HUES64 (cell line): ENCODE measurements around the gene DNAH3.
"Not testable (repeated sequence)": the region's sequence is repeated elsewhere in the genome, so short reads cannot be mapped to it uniquely, and the experiment has no call there.

Experiments
- H3K27ac ChIP-seq: 2 replicates; pipeline ENCODE4 v1.7.0; 2013; ENCODE audit warnings: low read depth, low read length, inconsistent platforms
- H3K27me3 ChIP-seq: 2 replicates; pipeline ENCODE4 v1.6.1; 2013; ENCODE audit warnings: mild to moderate bottlenecking, low read length; ENCODE audit not compliant: insufficient read depth
- H3K36me3 ChIP-seq: 2 replicates; pipeline ENCODE4 v1.6.1; 2013; ENCODE audit warnings: mild to moderate bottlenecking, low read length; ENCODE audit not compliant: insufficient read depth
- H3K4me1 ChIP-seq: 2 replicates; pipeline ENCODE4 v1.6.1; 2013; ENCODE audit warnings: mild to moderate bottlenecking, low read length, moderate library complexity; ENCODE audit not compliant: insufficient read depth
- H3K4me3 ChIP-seq: 2 replicates; pipeline ENCODE4 v1.5.1; 2013; ENCODE audit warnings: mild to moderate bottlenecking, low read length, moderate library complexity
- H3K9ac ChIP-seq: 2 replicates; pipeline ENCODE4 v1.6.1; 2013; ENCODE audit warnings: mild to moderate bottlenecking, low read depth, low read length
- H3K9me3 ChIP-seq: 2 replicates; pipeline ENCODE4 v1.6.1; 2013; ENCODE audit warnings: low read depth, low read length; ENCODE audit not compliant: insufficient read depth
- WGBS: fragments of 150-250, 120-280 bp; methylation state at CpG from one replicate; pipeline ENCODE4 v1.1.7; 2013; ENCODE audit warnings: missing lambda C conversion rate; 5-methylcytosine and 5-hydroxymethylcytosine counted together

The DNAH3 gene

DNA sequence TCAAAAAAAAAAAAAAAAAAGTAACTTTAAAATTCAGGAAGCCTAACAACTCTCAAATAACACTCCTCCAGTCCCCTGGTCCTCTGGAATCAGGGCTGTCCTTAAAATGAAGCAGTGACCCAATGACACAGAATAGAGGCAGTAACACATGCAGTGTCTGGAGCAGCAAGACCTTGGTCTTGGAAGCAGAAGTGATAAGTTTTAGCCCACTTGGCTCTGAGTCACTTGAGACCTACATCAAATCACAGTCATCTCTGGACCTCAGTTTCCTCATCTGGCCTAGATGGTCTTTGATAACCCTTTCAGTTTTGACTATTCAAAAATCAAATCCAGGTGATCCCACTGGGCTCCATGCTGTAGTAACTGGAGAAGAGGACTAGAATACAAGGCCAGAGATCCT lies 211.0 kb downstream of the DNAH3 start:
- H3K36me3 ChIP-seq, result no peaks in the 10 kb centered on the region
- H3K27me3 ChIP-seq, result no peaks in the 10 kb centered on the region
- H3K9ac ChIP-seq, result no peak overlapping the region
- H3K27ac ChIP-seq, result no peak overlapping the region
- H3K4me1 ChIP-seq, result no peaks in the 10 kb centered on the region
- no peaks in the 10 kb centered on the region for H3K9me3 ChIP-seq
- H3K4me3 ChIP-seq, result no peak overlapping the region

DNA sequence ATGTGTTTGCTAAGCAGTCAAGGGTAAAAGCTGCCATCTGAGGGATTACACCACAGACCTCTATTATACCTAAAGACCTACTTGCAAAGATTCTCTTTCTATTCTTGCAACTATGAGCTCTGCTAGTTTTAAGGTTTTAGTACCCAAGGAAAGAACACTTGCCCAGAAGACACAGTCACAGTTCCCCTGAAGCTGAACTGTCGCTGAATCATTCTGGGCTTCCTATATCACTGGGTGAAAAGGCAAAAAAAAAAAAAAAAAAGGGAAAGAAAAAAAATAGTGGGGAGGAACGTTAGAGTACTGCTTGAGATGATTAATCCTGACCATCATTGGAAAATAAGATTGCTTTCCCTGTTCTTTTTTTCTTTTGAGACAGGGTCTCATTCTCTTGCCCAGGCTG lies 212.2 kb downstream of the DNAH3 start:
- WGBS, result 88% methylated on average over 2 of the region's 2 CpGs

DNA sequence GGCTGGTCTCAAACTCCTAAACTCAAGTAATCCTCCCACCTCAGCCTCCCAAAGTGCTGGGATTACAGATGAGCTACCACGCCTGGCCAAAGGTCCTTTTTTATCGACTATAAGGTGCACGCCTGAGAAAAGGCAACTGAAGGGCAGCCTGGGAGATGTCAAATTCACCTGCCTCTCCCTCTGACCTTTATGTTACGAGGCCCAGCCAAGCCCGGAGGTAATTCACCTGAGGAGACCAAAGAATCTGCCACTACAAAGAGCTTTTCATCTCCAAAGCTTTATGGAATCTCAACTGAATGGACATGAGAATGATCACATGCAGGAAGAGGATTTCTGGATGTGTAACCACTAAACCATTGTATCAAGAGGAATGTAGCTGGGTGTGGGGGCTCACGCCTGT lies 212.9 kb downstream of the DNAH3 start:
- WGBS, result 96% methylated on average over 6 of the region's 6 CpGs
- H3K4me3 ChIP-seq, result no peak overlapping the region
- no peak overlapping the region for H3K9ac ChIP-seq
- H3K4me1 ChIP-seq, result no peaks in the 10 kb centered on the region
- no peak overlapping the region for H3K27ac ChIP-seq
- no peaks in the 10 kb centered on the region for H3K9me3 ChIP-seq
- H3K27me3 ChIP-seq, result no peaks in the 10 kb centered on the region
- H3K36me3 ChIP-seq, result no peaks in the 10 kb centered on the region

More for the DNA sequence above, 212.2 kb downstream of the DNAH3 start:
- H3K4me3 ChIP-seq, result no peak overlapping the region
- no peak overlapping the region for H3K27ac ChIP-seq
- no peak overlapping the region for H3K9ac ChIP-seq
- H3K9me3 ChIP-seq, result no peaks in the 10 kb centered on the region
- H3K36me3 ChIP-seq, result no peaks in the 10 kb centered on the region
- H3K27me3 ChIP-seq, result no peaks in the 10 kb centered on the region
- H3K4me1 ChIP-seq, result no peaks in the 10 kb centered on the region

DNA sequence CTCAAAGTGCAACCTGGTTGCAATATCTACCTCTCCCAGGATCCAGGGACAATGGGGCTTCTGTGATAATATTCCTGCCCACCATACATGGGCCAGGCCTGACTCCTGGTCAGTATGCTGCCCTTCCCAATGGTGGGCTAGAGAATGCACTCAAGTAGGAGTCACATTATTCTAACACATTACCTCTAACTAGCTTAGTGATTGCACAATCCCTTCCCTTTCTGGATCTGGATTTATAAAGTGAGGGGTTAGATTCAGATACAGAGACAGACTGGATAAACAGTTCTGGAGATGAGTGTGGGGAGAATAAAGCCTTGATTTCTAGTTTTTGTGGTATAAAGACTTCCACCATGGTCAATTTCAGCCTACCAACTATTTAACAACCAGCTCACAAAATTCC lies 217.1 kb downstream of the DNAH3 start:
- Histone ChIP-seq H3K27me3 (no peaks in the 10 kb centered on the region), H3K36me3 (no peaks in the 10 kb centered on the region), H3K4me3 (no peak overlapping the region), H3K9ac (no peak overlapping the region), H3K4me1 (no peaks in the 10 kb centered on the region), H3K27ac (no peak overlapping the region), H3K9me3 (no peaks in the 10 kb centered on the region)

- Histone ChIP-seq H3K36me3 (no peaks in the 10 kb centered on the region), H3K9me3 (no peaks in the 10 kb centered on the region), H3K27ac (no peak overlapping the region), H3K4me1 (no peaks in the 10 kb centered on the region), H3K9ac (no peak overlapping the region), H3K27me3 (no peaks in the 10 kb centered on the region), H3K4me3 (no peak overlapping the region)
- WGBS, result 96% methylated on average over 5 of the region's 5 CpGs
These were observed 219.5 kb downstream of the DNAH3 start for GRCh38 chr16:20931066-20931600.

- WGBS, result 84% methylated on average over 1 of the region's 1 CpG
- peaks cover 4% of the 10 kb centered on the region for H3K36me3 ChIP-seq
- H3K9ac ChIP-seq, result no peak overlapping the region
- H3K9me3 ChIP-seq, result no peaks in the 10 kb centered on the region
- H3K27ac ChIP-seq, result no peak overlapping the region
- no peaks in the 10 kb centered on the region for H3K4me1 ChIP-seq
- H3K27me3 ChIP-seq, result no peaks in the 10 kb centered on the region
- H3K4me3 ChIP-seq, result no peak overlapping the region
These were observed 220.3 kb downstream of the DNAH3 start for GRCh38 chr16:20930365-20930690.

- H3K9me3 ChIP-seq, H3K9ac ChIP-seq, H3K27me3 ChIP-seq, H3K36me3 ChIP-seq, H3K4me3 ChIP-seq, H3K27ac ChIP-seq, H3K4me1 ChIP-seq: not testable (repeated sequence)
- 89% methylated on average over 10 of the region's 10 CpGs for WGBS
These were observed 220.8 kb downstream of the DNAH3 start for GRCh38 chr16:20929676-20930364.

DNA sequence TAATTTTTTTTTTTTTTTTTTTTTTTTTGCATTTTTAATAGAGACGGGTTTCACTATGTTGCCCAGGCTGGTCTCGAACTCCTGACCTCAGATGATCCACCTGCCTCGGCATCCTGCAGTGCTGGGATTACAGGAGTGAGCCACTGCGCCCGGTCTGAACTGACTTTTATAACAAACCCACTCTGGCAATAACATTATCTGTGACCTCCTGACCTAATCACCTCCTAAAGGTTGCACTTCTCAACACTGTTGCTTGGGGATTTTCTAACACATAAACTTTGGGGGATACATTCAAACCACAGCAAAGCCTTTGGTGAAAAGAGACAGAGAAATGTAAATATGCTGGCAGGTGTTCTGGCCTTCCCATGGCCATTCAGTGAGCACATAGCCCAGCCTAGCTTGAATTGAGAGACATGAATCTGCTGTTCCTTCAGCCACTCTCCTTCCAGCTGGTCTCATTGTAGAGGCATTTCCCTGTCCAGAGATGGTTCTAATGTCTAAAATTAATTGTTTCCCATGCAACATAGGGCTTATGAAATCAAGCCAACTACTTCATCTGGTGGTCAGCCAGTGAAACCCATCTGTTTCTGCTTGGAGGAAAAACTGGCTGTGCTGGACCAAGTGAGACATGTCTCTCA lies 221.8 kb downstream of the DNAH3 start:
- Histone ChIP-seq H3K27ac (no peak overlapping the region), H3K9ac (no peak overlapping the region), H3K4me1 (no peaks in the 10 kb centered on the region), H3K27me3 (no peaks in the 10 kb centered on the region), H3K36me3 (peaks cover 9% of the 10 kb centered on the region), H3K9me3 (no peaks in the 10 kb centered on the region), H3K4me3 (no peak overlapping the region)
- 91% methylated on average over 5 of the region's 5 CpGs for WGBS

GRCh38 chr16:20925751-20926150 lies 224.9 kb downstream of the DNAH3 start:
- WGBS, result 88% methylated on average over 1 of the region's 1 CpG

DNA sequence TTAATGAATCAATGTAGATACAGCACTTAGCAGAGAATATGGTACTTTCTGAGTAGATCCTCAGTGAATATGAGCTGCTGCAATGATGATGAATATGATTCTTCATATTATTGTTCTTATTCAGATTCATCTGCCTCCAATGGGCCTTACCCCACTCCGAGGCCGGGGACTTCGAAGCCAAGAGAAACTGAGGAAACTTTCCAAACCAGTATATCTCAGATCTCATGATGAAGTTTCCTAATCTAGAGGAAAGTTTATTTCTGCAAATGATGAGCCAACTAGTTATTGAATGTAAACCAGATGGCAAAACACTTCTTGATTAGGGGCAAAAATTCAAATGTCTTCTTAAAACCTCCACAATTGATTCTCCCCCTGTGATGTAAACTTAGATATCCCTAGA lies 226.8 kb downstream of the DNAH3 start:
- H3K4me1 ChIP-seq, result peaks cover 5% of the 10 kb centered on the region; the same call in 1 of the 2 replicates
- H3K4me3 ChIP-seq, result no peak overlapping the region
- H3K27ac ChIP-seq, result no peak overlapping the region
- H3K36me3 ChIP-seq, result peaks cover 13% of the 10 kb centered on the region
- H3K9me3 ChIP-seq, result no peaks in the 10 kb centered on the region
- H3K27me3 ChIP-seq, result no peaks in the 10 kb centered on the region
- 80% methylated on average over 2 of the region's 3 CpGs for WGBS
- no peak overlapping the region for H3K9ac ChIP-seq

More at GRCh38 chr16:20925751-20926150, 224.9 kb downstream of the DNAH3 start:
- H3K27me3 ChIP-seq, result no peaks in the 10 kb centered on the region
- no peak overlapping the region for H3K4me3 ChIP-seq
- no peak overlapping the region for H3K9ac ChIP-seq
- H3K27ac ChIP-seq, result no peak overlapping the region
- peaks cover 9% of the 10 kb centered on the region for H3K36me3 ChIP-seq
- H3K9me3 ChIP-seq, result no peaks in the 10 kb centered on the region
- no peaks in the 10 kb centered on the region for H3K4me1 ChIP-seq

DNA sequence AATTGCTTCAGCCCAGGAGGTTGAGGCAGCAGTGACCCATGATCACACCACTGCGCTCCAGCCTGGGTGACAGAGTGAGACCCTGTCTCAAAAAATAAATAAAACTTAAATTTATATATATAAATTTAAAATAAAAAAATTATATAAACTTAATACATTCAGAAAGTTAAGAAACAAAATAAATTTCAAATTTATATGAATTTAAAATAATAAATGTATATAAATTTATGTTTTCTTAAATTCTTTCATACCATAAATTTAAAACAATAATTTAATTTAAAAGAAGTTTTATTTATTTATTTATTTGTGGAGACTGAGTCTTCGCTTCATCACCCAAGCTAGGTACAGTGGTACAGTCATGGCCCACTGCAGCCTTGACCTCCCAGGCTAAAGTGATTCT lies 229.8 kb downstream of the DNAH3 start:
- WGBS, result 100% methylated on average over 1 of the region's 2 CpGs
- no peaks in the 10 kb centered on the region for H3K9me3 ChIP-seq

More for the DNA sequence above, 229.8 kb downstream of the DNAH3 start:
- H3K36me3 ChIP-seq, result peaks cover 13% of the 10 kb centered on the region
- no peak overlapping the region for H3K27ac ChIP-seq
- H3K4me1 ChIP-seq, result peaks cover 9% of the 10 kb centered on the region; the same call in 1 of the 2 replicates
- no peak overlapping the region for H3K4me3 ChIP-seq
- H3K9ac ChIP-seq, result no peak overlapping the region
- H3K27me3 ChIP-seq, result no peaks in the 10 kb centered on the region
